Renal pelvis (tissue), 4 donors: ENCODE data around the gene KDM4B. TPM values are rescaled to one million over a fixed set of nuclear protein-coding genes. Genes with fewer than 3 reads are reported as not detected.

Experiments
- DNase-seq: peaks from one replicate; pipeline ENCODE4 v3.0.0-alpha.2; 2013
- polyA plus RNA-seq, 3 donors: library from polyadenylated mRNA; unstranded; fragments of 120-200 nt; gene quantifications; one replicate each; pipeline ENCODE4 v1.2.1, GENCODE V29; 2013; ENCODE audit not compliant: insufficient read length in 3 of 3

The KDM4B gene
- polyA plus RNA-seq, 3 donors, result 26.8 to 31.8 (median 28.7) TPM

DNA sequence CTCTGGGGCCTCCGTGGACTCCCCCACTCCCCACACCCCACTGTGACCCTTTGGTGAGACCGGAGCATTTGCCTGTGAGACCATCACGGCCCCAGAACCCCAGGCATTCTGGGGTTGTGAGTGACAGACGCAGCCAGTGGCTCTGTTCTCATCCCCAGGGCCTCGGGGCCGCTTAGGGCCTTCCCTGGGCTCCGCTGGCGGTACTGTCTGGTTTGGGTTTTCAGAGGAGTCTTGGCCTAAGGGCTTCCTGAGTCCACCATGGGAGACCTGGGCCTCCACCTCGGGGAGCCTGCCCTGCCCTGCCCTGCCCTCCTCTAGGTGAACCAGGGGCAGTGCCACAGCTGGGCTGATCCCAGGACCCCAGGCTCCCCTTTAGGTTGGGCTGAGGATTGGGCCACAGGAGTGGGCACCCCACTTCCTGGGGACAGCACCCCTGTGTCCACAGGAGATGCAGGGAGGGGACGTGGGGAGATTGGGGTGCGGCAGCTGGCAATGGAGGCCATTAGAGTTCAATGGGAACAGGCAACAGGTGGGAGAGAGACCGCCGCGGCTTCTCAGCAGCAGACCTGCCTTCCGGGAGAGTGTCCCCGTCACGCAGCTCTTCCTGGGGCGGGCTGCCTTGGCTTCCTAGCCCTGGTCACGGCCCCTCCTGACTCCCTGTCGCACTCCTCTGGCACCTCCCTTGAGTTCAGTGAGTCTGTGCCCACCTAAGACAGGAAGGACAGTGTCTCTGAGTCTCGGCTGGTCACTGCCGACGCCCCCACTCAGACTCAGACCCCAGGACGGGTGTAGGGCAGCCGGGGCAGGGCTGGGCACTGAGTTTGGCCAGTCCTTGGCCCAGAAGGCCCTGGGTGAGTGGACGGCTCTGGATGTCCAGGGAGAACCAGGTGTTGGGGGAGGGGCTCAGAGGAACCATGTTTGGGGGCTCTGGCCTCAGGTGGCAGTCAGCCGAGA is 164.1 kb downstream of the KDM4B start:
- no peak for DNase-seq

DNA sequence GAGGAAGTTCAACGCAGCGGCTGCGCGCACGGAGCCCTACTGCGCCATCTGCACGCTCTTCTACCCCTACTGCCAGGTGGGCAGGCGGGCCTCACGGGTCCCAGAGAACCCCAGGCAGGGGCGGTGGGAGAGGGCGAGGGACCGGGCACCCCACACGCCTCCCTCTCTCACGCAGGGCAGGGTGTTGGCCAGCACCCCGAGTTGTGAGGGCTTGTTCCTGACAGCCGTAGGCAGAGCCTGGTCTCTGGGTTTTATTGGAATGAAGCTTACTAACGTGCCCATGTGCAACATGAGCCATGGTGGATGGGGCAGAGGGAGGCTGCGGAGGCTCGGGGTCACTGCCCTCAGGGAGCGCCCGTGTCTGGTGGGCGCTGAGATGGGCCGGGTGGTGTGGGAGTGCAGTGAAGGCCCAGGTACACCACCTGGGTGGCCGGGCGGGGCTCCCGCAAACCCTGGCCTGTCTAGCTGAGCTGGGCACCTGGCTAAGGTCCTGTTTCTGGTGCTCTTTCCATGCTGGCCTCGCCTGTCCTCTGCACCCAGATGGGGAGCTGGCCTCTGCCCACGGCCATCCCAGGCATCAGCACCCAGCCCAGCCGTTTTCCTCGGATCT is 165.2 kb downstream of the KDM4B start:
- DNase-seq, result no peak

DNA sequence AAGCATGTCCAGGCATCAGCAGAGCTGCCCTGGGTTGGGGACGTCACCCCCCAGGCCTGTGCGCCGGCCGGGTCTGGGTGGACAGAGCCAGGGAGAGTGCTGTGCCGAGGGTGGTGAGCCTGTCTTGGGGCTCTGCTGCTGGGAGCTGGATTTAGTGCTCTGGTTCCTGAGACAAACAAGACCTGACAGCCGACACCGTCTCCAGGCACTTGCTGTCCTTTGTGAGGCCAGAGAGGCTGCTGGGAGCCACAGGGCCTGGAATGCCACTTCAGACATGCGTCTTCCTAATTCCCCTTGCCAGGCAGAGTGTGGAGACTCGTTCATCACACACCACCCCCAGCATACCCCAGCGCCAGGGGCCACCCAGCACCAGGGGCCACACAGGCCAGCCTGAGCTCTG is 165.8 kb downstream of the KDM4B start:
- DNase-seq, result no peak

DNA sequence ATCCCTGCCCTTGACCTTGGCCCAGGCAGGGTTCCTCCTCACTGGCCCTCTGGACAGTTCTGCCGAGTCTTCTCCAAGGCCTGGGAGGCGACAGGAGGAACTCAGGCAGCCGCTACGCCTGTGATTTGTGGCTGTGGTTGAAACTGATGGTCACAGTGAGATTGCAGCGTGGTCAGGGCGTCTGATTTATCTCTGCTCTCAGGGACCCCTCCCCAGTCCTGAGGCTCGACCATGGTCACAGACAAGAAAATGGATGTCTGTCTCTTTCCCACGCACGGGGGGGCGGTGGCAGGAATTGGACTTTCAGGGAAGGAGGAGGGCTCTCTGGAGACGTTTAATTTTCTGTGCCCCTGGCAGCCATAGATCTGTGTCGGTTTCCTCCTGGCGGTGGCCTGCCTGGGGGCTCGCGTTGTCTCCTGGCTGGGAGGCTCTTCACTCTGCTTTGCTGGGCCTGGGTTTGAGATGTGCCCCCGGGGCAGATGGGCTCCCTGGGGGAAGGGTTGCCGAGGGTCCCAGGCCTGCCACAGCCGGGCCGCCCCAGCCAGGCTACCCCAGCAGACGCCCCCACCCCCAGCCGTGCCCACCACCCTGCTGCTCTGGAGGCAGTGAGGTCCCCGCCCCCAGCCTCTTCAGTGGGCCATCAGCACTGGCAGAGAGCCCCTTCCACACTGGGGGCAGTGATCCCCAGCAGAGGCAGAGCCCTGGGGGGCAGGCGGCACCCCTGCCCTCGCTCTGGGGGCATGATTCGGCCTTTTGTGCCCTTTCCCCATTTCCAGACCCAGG is 167.4 kb downstream of the KDM4B start:
- no peak for DNase-seq

DNA sequence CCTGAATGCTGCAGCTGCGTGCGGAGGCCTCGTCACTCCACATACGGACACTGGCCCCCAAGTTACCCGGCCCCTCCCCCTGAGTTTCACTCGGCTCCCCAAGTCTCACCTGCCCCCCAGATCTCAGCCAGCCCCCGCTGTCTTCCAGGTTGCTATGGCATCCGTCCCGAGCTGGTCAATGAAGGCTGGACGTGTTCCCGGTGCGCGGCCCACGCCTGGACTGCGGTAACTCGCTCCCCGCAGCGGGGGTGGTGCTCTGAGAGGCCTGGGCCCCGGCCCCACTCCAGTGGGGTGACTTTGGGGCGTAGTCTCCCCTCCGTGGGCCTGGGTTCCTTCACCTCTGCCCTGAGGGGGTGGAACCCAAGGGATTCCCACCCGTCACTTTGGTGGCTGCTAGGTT is 168.2 kb downstream of the KDM4B start:
- no peak for DNase-seq

DNA sequence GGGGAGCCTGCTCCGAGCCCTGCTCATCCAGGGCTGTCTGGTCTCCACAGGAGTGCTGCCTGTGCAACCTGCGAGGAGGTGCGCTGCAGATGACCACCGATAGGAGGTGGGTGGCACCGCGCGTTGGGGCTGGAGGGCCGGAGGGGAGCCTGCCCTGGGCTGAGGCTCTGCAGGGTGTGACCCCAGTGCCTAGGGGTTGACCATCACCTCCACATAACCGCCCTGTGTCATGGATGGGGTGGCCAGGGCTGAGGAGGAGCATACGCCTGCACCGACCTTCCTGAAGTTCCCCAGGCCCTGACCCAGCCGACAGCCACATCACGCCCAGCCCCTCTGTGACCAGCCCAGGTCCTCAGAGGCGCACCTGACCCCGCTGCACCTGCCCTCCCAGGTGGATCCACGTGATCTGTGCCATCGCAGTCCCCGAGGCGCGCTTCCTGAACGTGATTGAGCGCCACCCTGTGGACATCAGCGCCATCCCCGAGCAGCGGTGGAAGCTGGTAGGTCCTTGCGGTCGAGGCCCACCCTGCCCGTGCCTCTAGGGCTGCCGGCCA is 168.7 kb downstream of the KDM4B start:
- DNase-seq, result no peak

DNA sequence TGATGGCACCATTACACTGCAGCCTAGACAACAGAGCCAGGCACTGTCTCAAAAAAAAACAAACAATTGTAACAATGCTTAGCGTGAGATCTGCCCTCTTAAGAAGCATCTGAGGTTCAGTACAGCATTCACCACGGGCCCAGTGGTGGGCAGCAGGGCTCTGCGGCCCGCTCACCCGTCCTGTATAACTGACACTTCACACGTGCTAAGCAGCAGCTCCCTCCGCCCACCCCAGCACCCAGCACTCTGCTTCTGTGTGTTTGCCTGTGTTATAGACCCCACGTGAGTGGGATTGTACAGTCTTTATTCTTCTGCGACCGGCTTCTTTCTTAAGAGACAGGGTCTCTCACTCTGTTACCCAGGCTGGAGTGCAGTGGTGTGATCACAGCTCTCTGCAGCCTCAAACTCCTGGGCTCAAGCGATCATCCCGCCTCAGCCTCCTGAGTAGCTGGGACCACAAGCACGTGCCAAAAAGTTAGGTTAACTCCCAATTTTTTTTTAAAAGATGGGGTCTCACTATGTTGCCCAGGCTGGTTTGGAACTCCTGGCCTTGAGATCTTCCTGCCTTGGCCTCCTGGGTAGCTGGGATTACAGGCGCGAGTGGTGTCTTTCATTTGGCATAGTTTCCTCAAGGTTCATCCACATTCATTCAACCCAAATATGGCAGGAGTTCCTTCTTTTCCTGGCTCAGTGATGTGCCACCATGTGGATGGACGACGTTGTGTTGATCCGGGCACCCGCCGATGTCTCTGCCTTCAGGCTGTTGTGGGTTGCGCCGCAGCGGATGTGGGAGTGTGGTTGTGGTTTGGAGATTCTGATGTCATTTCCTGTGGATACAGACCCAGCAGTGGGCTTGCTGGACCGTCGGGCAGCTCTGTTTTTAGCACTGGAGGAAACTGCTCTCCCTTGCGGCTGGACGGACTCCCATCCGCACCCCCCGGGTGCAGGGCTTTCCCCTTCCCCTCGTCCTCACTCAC is 170.0 kb downstream of the KDM4B start:
- DNase-seq, result no peak

DNA sequence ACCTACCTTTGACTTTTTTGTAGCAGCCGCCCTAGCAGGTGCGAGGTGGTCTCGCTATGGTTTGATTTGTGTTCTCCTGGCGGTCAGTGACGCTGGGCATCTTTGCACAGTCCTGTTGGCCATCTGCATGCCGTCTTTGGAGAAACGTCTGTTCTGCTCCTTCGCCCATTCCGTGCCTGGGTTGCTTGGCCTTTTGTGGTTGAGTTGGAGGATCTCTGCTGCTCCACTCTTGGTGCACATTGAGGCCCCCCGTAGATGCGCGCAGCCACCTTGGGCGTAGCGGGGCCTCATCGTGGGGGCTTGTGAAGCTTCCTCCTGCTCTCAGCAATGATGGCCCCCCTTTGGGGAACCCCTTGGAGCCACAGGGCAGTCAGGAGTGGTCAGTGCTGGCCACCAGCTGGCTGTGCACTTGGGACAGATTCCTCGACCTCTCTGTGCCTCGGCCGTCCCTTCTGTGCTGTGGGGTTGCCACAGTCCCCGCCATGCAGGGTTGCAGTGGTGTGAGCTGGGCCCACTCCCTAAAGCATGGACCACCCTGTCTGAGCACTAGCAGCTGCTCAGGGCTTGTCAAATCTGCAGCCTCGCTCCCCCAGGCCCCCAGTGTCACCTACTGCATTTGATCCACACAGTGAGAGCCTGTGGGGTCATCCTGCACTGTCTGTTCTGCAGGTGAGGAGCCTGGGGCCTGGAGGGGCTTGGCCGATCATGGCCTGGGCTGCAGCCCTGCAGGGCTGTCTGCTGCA is 170.8 kb downstream of the KDM4B start:
- DNase-seq, result no peak

DNA sequence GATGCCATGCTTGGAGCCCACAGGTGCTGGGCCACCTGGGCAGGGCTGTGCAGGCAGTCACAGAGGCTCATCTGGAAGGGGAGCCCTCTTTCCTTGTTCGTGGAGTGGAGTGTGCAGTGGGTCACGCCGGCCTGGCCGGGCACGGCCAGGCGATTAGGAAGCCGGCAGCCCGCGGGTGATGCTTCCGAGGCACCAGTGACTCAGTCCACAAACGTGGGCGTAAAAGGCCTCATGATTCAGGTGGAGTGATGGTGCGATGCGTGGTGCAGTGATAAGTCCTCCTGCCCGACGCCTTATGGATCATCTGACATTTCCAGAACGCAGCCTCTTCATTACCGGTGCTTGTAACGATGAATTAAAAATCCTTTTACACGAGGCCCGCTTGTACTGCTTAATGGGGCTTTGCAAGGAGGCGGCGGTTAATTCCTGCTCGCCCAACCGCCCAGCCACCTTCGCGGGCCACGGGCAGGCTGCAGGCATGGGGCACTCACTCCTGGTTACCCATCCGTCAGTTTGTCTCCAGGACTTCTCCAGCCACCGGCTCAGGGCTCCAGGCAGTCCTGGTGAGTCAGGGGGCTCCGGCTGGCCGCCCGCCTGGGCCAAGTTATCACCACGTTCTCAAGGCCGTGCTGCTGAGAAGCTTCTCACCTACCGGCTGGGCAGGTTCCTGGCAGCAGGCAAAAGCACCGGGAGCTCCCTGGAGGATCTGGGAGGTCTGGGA is 172.4 kb downstream of the KDM4B start:
- DNase-seq, result no peak

DNA sequence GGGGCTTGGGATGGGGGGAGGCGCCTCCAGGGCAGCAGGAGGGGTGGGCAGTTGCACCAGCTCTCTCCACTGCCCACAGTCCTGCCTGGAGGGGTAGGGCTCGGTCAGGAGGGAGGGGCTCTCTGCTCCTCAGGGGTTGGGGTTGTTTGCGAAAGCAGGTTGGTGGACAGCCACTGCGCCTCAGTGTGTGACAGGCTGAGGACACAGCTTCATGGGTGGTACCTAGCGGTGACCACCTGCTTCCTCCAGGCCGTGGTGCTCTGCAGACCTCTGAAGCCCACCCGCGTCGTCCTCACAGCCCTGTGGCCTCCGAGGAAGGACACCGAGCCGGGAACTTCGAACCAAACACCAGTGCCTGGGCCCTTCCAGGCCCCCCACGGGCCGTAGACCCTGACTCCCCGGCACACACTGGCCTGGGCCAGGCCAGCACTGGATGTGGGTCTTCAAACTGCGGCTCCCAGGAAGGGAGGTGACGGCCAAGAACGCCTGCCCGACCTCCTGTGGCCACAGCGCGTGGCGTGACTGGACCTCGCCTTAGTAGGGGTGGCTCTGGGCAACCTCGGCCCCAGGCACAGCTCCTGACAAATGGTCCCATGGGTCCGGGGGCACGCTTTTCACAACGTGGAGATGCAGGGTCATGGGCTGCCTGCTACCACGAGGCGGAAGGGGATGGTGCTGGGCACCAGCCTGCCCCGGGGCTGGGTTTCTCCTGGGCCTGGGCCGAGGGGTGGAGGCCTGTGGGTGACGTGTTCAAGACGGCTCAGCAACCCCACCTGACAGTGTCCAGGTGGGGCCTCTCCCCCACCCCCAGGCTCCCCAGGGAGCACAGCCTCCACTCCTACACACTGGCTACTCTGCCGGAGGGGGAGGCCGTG is 173.2 kb downstream of the KDM4B start:
- DNase-seq, result no peak

DNA sequence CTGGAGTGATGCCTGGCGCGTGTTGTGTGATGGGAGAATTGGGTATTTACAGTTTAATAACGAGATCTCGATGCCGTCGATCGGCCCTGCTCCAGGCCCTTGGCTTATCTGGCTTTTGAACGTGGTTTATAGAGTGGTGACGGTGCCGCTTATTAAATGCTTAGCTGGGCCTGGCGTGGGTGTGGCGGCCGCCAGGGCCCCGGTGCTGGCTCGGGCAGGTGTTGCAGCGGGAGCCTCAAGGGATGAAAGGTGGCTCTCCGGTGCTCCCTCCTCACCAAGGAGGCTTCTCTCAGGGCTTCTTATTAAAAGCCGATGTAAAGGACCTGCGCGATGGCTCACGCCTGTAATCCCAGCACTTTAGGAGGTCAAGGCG is 173.8 kb downstream of the KDM4B start:
- no peak for DNase-seq

DNA sequence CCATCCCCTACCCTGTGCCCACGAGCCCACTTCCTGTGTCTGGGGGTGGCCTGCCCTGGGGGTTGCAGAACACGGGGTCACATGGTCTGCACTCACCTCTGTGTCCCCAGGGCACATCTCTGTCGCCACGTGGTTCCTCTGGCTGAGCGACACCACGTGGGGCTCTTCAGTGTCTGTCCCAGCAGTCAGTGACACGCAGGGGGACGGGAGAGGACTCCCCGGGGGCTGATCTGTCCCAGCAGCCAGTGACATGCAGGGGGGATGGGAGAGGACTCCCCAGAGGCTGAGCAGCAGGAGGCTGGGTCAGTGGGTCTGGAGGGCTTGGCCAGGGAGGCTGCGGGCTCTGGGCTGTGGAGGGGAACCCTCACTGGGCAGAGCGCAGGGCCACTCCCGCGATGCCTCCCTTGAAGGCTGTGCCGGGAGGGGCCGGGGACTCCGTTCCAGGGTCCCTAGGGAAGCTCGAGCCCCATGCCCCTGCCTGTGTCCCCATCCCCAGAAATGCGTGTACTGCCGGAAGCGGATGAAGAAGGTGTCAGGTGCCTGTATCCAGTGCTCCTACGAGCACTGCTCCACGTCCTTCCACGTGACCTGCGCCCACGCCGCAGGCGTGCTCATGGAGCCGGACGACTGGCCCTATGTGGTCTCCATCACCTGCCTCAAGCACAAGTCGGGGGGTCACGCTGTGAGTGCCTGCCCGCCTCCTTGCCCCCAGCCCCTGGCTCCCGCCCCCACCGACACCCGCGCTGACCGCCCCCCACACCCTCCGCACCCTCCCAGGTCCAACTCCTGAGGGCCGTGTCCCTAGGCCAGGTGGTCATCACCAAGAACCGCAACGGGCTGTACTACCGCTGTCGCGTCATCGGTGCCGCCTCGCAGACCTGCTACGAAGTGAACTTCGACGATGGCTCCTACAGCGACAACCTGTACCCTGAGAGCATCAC is 174.8 kb downstream of the KDM4B start:
- DNase-seq, result no peak

DNA sequence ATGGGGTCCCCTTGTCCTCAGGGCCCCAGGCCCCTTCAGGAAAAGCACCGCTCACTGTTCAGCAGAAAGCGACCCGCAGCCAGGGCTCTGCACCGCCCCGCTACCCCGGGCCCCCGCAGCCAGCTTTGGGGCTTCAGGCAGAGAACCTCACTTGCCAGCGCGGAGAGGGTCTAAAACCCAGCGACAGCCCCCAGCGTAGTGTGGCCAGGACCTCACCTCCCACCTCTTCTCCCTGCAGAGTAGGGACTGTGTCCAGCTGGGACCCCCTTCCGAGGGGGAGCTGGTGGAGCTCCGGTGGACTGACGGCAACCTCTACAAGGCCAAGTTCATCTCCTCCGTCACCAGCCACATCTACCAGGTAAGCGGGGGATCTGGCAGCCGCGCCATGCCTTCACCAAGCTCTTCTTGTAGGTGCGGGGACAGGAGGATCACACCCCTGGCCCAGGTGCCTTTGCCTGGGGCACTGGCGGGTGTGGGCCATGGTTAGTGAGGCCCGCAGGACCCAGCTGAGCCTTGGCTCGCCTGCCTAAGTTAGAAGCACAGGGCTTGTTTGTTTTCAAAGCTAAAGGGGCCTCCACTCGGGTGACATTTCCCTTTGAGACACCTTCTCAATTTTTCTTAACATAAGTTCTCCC is 175.7 kb downstream of the KDM4B start:
- DNase-seq, result no peak

DNA sequence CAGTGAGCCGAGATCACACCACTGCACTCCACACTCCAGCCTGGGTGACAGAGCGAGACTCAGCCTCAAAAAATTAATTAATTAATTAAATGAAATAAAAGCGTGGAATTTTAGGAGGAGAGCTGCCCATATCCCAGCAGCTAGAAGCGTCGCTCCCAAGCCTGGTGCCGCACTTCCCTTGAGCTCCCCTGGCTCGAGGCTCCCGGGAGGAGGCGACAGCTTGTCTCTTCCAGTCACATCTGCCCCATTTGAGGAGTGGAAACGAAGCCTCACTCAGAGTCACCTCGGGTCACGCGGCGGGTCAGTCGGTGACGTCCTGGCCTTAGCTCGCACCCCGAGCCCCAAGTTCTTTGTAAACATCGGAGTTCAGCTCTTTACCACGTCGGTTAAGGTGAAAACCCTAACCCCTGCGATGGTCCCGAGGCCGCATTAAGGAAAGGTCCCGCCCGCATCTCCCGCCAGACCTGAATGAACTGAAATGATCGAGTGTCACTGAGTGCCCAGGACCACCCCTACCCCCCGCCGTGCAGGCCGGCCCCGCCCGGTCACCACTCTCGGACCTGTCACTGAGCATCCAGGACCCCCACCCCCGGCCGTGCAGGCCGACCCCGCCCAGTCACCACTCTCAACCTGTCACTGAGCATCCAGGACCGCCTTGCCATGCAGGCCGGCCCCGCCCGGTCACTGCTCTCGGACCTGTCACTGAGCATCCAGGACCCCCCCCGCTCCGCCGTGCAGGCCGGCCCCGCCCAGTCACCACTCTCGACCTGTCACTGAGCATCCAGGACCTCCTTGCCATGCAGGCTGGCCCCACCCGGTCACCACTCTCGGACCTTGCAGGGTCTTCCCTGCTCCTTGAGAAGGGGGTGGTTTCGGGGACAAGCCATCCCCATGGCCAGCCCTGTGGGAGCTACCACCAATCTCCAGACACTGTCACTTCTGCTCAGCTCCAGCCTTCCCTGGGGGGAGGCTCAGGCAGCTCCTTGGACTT is 176.9 kb downstream of the KDM4B start:
- DNase-seq, result no peak
